Measurements from ENCODE around the gene POLG2. TPM values are rescaled to one million over a fixed set of nuclear protein-coding genes. Genes with fewer than 3 reads are reported as not detected.

POLG2 gene
- total RNA-seq, 4 donors from 2014 or later, result 4.8 to 10.8 (median 6.3) TPM

- in situ Hi-C loops (cut with MboI; ENCODE audit: low pct_ligation_motif_present in 1 of 4, low pct_unique_long_range_greater_than_20kb in 1 of 4, low sequenced_read_pairs in 3 of 4), result no loop called here
- WGBS, 2 donors (ENCODE audit: low coverage in 1 of 2), result 70 to 76% methylated on average over 3 of the region's 3 CpGs
- no peak for DNase-seq
- H3K27me3 ChIP-seq, result no peaks in the 10 kb centered on the region
- H3K4me3 ChIP-seq, result no peak overlapping the region
- no peaks in the 10 kb centered on the region for H3K9me3 ChIP-seq
- intact Hi-C loops (cut with DNase I; ENCODE audit: low total_unique reads), result no loop called here
- peaks cover 0 to 60% (median 33%) of the 10 kb centered on the region in 4 donors for H3K36me3 ChIP-seq
- H3K27ac ChIP-seq, result peak overlapping the region in 1 of 4 donors; percentile 99
- H3K4me1 ChIP-seq, result peaks cover 16 to 77% (median 47%) of the 10 kb centered on the region in 4 donors
- TF ChIP-seq POLR2A (IDR thresholded peaks at IDR 0.05) (no peak), EP300 (IDR thresholded peaks at IDR 0.05; ENCODE audit: low read depth) (no peak)
Observed at GRCh38 chr17:64502021-64502420, 5.2 kb upstream of the POLG2 start.

GRCh38 chr17:64500862-64501765 lies 4.3 kb upstream of the POLG2 start:
- in situ Hi-C loops (cut with MboI; ENCODE audit: low pct_ligation_motif_present in 1 of 4, low pct_unique_long_range_greater_than_20kb in 1 of 4, low sequenced_read_pairs in 3 of 4) (no loop called here), intact Hi-C loops (cut with DNase I; ENCODE audit: low total_unique reads) (no loop called here)
- no peaks in the 10 kb centered on the region for H3K27me3 ChIP-seq
- TF ChIP-seq CTCF (IDR thresholded peaks at IDR 0.05), result no peak
- TF ChIP-seq POLR2AphosphoS5 (IDR thresholded peaks at IDR 0.05), result peak in 1 of 3 donors; percentile 4
- no peak for TF ChIP-seq EP300 (IDR thresholded peaks at IDR 0.05; ENCODE audit: low read depth)
- TF ChIP-seq POLR2A (IDR thresholded peaks at IDR 0.05), result no peak
- no peak overlapping the region for H3K4me3 ChIP-seq
- whole genome bisulfite sequencing, 2 donors (ENCODE audit: low coverage in 1 of 2), result 80 to 85% methylated on average over 4 to 11 of the region's 11 CpGs
- peaks cover 17 to 79% (median 49%) of the 10 kb centered on the region in 4 donors for H3K4me1 ChIP-seq
- H3K36me3 ChIP-seq, result peaks cover 0 to 60% (median 33%) of the 10 kb centered on the region in 4 donors
- peak overlapping the region in 1 of 4 donors; percentile 0 for H3K27ac ChIP-seq
- no peak for DNase-seq
- H3K9me3 ChIP-seq, result no peaks in the 10 kb centered on the region

GRCh38 chr17:64500487-64500859 lies 3.6 kb upstream of the POLG2 start:
- Histone ChIP-seq H3K27ac (peak overlapping the region in 1 of 4 donors; percentile 0), H3K4me3 (no peak overlapping the region), H3K27me3 (no peaks in the 10 kb centered on the region), H3K9me3 (no peaks in the 10 kb centered on the region), H3K36me3 (peaks cover 0 to 60% (median 33%) of the 10 kb centered on the region in 4 donors), H3K4me1 (peaks cover 23 to 85% (median 56%) of the 10 kb centered on the region in 4 donors)
- no peak for TF ChIP-seq POLR2AphosphoS5 (IDR thresholded peaks at IDR 0.05)
- no peak for TF ChIP-seq CTCF (IDR thresholded peaks at IDR 0.05)
- no peak for TF ChIP-seq EP300 (IDR thresholded peaks at IDR 0.05; ENCODE audit: low read depth)
- in situ Hi-C loops (cut with MboI; ENCODE audit: low pct_ligation_motif_present in 1 of 4, low pct_unique_long_range_greater_than_20kb in 1 of 4, low sequenced_read_pairs in 3 of 4), result no loop called here
- WGBS, 2 donors (ENCODE audit: low coverage in 1 of 2), result 89 to 95% methylated on average over 7 to 8 of the region's 8 CpGs
- DNase-seq, result no peak
- intact Hi-C loops (cut with DNase I; ENCODE audit: low total_unique reads), result no loop called here

- no peak for DNase-seq
- Histone ChIP-seq H3K4me1 (peaks cover 28 to 90% (median 60%) of the 10 kb centered on the region in 4 donors), H3K4me3 (no peak overlapping the region), H3K27me3 (no peaks in the 10 kb centered on the region), H3K36me3 (peaks cover 0 to 60% (median 33%) of the 10 kb centered on the region in 4 donors), H3K9me3 (no peaks in the 10 kb centered on the region), H3K27ac (peak overlapping the region in 2 of 4 donors; percentile 0 to 7)
- in situ Hi-C loops (cut with MboI; ENCODE audit: low pct_ligation_motif_present in 1 of 4, low pct_unique_long_range_greater_than_20kb in 1 of 4, low sequenced_read_pairs in 3 of 4) (loop anchor here in 1 of 4 donors (10.0 kb wide), 1 partner anchor 75 kb away; no protein-coding TSS in a partner anchor), intact Hi-C loops (cut with DNase I; ENCODE audit: low total_unique reads) (no loop called here)
- 83 to 87% methylated on average over 5 to 6 of the region's 6 CpGs for WGBS, 2 donors (ENCODE audit: low coverage in 1 of 2)
- TF ChIP-seq POLR2A (IDR thresholded peaks at IDR 0.05) (peak; percentile 16), CTCF (IDR thresholded peaks at IDR 0.05) (no peak), POLR2AphosphoS5 (IDR thresholded peaks at IDR 0.05) (peak in 1 of 3 donors; percentile 60)
Observed at GRCh38 chr17:64499805-64500486, 3.1 kb upstream of the POLG2 start.
